NCI-H2107 (cell line): ENCODE results near the gene PROC.
"Not testable (repeated sequence)": the region's sequence is repeated elsewhere in the genome, so short reads cannot be mapped to it uniquely, and the experiment has no call there.

ENCODE experiments used
- DNase-seq: peaks from one replicate; lab custom pipeline; 2025; lab: John Stamatoyannopoulos, UW

Gene PROC

DNA sequence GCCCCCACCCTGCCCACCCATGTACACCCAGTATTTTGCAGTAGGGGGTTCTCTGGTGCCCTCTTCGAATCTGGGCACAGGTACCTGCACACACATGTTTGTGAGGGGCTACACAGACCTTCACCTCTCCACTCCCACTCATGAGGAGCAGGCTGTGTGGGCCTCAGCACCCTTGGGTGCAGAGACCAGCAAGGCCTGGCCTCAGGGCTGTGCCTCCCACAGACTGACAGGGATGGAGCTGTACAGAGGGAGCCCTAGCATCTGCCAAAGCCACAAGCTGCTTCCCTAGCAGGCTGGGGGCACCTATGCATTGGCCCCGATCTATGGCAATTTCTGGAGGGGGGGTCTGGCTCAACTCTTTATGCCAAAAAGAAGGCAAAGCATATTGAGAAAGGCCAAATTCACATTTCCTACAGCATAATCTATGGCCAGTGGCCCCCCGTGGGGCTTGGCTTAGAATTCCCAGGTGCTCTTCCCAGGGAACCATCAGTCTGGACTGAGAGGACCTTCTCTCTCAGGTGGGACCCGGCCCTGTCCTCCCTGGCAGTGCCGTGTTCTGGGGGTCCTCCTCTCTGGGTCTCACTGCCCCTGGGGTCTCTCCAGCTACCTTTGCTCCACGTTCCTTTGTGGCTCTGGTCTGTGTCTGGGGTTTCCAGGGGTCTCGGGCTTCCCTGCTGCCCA is 9.3 kb downstream of the PROC start:
- no peak for DNase-seq

DNA sequence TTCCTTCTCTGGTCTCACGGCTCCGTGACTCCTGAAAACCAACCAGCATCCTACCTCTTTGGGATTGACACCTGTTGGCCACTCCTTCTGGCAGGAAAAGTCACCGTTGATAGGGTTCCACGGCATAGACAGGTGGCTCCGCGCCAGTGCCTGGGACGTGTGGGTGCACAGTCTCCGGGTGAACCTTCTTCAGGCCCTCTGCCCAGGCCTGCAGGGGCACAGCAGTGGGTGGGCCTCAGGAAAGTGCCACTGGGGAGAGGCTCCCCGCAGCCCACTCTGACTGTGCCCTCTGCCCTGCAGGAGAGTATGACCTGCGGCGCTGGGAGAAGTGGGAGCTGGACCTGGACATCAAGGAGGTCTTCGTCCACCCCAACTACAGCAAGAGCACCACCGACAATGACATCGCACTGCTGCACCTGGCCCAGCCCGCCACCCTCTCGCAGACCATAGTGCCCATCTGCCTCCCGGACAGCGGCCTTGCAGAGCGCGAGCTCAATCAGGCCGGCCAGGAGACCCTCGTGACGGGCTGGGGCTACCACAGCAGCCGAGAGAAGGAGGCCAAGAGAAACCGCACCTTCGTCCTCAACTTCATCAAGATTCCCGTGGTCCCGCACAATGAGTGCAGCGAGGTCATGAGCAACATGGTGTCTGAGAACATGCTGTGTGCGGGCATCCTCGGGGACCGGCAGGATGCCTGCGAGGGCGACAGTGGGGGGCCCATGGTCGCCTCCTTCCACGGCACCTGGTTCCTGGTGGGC is 10.0 kb downstream of the PROC start:
- DNase-seq = no peak

DNA sequence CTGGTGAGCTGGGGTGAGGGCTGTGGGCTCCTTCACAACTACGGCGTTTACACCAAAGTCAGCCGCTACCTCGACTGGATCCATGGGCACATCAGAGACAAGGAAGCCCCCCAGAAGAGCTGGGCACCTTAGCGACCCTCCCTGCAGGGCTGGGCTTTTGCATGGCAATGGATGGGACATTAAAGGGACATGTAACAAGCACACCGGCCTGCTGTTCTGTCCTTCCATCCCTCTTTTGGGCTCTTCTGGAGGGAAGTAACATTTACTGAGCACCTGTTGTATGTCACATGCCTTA is 10.5 kb downstream of the PROC start:
- no peak for DNase-seq

DNA sequence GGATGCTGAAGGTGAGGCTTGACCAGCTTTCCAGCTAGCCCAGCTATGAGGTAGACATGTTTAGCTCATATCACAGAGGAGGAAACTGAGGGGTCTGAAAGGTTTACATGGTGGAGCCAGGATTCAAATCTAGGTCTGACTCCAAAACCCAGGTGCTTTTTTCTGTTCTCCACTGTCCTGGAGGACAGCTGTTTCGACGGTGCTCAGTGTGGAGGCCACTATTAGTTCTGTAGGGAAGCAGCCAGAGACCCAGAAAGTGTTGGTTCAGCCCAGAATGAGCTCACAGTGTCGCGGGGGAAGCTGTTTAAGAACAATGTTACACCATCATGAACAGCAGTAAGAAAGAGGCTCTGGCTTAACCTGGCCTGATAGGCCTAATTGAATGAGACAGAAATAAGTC is 11.1 kb downstream of the PROC start:
- no peak for DNase-seq

DNA sequence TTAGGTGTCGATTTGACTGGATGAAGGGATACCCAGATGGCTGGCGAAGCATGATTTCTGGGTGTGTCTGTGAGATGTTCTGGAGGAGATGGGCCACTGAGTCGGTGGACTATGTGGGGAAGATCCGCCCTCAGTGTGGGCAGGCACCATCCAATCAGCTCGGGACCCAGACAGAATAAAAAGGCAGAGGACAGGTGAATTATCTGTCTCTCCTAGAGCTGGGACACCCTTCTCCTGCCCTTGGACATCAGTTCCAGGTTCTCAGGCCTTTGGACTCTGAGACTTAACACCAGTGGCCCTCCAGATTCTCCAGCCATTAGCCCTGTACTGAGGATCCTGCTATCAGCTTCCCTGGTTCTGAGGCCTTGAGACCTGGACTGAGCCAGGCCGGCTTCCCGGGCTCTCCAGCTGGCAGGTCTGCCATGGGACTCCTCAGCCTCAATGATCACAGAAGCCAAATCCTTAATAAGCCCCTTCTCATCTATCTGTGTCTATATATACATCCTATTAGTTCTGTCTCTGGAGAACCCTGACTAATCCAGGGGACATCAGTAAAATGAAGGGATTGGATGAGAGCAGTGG is 11.7 kb downstream of the PROC start:
- no peak for DNase-seq

DNA sequence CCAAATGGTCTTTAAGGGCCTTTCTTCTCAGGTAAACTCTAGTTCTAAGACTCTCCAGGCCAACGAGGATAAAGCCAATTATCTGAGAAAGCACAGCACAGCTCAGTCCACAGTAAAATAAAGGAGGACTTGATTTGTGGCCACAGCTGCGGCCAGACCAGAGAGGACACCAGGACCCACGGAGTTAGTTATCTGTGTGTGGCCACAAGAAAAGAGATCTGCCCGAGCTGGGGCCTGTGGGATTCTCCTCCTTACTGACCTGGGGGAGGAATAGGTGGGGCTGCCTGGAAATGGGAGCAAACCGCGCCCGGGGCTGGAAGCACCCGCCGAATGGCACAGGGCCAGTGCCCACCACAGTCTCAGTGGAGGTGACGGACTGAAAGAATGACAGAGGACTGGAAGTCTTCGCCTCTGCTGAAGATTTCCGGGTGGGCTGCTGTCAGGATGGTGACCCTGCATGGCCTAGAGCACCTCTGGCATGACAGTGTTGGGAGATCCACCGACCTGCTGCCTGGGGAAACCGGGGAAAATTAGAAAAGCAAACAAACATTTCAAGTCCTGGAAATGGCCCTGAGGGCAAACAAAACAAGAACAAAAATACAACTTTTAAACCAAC is 13.3 kb downstream of the PROC start:
- DNase-seq = no peak

DNA sequence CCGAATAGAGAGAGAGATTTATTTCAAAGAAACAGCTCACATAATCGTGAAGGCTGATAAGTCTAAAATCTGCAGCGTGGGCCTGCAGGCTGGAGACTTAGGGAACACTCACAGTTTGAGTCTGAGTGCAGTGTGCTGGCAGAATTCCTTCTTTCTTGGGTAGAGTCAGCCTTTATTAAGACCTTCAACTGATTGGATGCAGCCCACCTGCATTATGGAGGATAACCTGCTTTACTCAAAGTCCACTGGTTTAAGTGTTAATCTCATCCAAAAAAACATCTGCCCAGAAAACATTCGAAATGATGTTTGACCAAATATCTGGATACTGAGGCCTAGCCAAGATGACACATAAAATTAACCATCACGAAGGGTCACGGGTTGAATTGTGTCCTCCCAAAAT is 16.3 kb downstream of the PROC start:
- DNase-seq = no peak

DNA sequence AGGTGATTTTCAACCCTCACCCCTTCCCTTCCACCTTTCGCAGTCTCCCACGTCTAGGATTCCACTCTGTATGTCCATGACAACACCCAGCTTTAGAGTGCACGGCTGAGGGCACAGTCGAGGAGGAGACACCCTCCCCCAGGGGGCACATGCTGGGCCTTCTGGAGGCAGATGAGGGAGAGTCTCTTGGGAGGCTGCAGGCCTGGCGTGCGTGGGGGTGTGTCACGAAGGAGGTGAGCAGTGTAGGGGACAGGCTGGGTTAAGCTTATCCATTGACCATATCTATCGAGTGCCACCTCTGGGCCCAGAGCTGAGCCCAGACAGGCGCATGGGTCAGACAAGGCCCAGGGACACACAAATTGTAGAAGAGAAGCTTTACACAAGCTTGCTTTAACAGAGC is 18.8 kb downstream of the PROC start:
- DNase-seq = no peak

DNA sequence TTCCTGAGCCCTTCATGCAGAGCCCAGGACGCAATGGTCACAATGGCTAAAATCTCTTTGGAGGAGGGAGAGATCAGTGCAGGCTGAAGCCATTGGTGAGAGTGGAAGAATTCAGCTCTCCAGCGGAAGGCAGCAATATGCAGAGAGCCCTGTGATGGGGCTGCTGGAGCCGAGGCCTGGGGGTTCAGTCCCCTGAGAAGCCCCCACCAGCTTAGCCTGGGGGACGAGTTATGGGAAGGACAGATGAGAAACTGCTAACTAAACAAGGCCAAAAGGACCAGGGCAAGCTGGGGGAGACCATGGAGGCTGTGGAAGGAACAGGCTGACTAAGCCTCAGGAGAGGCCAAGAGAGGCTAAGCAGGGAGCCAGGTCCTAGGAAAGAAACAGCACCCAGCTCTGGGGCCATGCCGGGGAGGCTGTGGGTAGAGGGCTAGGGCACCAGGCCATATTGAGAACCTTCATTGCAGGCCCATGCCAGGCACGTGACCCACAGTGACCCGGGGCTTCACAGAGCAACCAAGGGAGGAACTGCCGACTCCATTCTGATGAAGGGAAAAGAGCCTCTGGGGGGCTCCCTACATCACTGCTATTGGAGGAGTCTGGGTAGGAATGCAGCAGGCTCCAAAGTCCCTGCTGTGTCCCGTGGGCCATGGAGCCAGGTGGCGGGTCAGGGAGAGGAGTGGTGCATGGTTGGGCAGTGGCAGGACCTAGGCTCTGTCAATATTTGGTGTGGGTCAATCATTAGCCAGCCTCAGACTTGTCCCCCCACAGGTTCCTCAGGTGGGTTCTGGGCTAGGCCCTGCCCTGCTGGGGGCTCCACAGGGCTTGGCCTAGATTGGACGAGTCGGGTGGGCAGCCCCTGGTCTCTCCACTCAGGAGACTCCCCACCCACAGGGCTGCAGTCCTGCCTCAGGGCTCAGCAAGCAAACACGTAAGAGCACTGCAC is 19.8 kb downstream of the PROC start:
- DNase-seq = no peak

DNA sequence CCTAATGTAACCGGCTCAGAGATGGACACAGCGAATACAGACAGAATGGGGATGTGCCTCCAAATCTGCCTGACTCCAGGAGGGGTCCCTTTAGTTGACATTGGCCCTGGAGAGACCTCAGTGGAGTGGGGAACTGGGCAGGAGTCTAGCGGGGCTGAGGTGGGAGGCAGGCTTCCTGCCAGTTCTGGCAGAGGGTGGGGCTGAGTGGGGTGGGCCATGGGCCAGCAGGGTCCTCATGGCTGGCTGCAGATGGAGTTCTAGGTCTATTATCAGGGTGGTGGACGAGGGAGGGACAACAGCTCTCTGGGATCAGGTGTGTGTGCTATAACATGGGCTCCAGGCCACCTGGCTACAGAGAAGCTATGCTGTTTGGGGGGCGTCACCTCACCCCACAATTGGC is 21.1 kb downstream of the PROC start:
- DNase-seq = no peak

DNA sequence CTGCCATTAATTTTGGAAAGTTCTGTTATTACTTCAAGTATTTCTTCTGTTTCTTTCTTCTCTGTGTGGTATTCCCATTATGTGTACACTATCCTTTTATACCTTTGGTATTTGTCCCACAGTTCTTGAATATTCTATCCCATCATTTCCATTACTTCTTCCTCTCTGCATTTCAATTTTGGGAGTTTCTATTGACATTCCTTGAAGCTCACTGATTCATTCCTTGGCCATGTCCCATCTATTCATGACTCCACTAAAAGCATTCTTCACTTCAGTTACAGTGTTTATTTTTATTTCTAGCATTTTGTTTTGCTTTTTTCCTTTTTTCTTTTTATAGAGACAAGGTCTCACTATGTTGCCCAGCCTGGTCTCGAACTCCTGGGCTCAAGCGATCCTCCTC is 30.3 kb downstream of the PROC start:
- DNase-seq = no peak

DNA sequence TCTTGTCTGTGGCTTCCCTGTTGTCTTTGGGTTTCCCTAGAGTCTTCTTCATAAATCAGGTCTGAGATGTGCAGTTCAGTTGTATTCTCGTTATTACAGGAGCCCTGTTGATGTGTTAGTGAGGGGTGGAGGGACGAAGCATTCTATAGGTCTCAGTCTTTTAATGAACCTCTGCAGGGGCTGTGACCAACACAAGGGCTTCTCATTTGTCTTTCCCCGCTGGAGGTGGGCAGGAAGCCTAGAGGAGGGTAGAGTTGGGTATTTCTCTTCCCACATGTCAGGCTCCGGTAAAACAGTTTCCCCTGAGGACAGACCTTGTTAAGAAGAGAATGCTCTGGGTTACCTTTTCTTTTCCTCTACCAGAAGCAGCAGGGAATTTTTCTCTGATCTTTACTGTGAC is 31.2 kb downstream of the PROC start:
- DNase-seq = no peak

DNA sequence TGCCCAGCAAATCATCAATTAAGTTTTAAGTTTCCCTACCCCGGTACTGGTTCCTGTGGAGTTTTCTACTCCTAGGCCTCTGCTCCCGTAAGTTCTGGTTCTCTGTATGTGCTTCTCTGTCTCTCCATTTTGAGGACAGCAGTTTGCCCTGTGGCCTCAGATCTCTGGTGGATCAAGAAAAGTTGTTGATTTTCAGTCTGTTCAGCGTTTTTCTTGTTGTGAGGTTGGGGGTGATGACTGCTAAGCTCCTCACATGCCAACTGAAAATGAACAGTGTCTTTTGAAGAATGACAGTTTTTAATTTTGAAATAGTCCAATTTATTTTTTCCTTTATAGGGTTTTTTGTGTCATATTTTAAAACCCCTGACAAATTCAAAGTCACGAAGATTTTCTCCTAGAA is 31.7 kb downstream of the PROC start:
- DNase-seq = no peak

DNA sequence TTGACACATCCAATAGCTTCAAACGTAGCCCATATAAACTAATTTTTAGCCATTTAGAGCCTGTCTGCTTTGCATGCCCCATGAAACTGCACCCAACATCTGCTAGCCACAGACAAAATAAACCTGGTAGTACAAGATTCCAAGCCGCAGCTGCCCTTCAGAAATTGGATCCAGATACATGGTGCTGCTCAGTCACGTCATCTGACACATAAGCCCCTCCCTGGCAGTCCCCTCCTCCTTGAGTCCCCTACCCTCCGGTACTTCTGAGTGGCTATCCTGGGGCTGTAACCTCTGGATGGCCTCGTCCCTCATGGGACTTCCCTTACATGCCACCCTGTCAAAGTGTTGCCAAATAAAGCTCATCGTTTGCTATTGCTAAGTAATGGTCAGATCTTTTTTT is 33.8 kb downstream of the PROC start:
- DNase-seq = no peak

DNA sequence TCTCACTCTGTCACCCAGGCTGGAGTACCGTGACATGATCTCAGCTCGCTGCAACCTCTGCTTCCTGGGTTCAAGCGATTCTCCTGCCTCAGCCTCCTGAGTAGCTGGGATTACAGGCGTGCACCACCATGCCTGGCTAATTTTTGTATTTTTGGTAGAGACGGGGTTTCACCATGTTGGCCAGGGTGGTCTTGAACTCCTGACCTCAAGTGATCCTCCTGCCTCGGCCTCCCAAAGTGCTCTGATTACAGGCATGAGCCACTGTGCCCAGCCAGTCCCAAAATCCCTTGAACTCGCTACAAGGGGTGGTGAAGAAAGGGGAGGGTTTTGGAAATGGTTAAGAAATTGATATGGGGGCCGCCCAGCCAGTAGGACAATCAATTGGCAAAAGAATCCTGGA is 34.2 kb downstream of the PROC start:
- not testable (repeated sequence) for DNase-seq

DNA sequence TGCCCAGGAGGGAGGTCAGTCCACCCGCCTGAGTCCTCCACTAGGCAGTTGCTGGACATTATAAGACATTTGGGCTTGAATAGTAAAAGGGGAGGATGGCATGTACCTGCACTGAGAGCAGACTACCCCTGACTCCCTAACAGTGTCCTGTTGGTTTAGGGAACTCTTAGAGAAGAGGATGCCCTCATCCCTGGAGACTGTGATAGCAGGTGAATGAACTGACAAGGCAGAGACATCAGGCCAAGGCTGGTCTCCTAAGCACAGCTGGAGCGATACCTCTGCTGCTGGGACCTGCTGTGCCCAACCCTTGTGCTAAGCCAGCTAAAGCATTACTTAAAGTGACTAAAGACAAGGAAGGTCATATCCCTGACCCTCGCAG is 34.8 kb downstream of the PROC start:
- DNase-seq = no peak

DNA sequence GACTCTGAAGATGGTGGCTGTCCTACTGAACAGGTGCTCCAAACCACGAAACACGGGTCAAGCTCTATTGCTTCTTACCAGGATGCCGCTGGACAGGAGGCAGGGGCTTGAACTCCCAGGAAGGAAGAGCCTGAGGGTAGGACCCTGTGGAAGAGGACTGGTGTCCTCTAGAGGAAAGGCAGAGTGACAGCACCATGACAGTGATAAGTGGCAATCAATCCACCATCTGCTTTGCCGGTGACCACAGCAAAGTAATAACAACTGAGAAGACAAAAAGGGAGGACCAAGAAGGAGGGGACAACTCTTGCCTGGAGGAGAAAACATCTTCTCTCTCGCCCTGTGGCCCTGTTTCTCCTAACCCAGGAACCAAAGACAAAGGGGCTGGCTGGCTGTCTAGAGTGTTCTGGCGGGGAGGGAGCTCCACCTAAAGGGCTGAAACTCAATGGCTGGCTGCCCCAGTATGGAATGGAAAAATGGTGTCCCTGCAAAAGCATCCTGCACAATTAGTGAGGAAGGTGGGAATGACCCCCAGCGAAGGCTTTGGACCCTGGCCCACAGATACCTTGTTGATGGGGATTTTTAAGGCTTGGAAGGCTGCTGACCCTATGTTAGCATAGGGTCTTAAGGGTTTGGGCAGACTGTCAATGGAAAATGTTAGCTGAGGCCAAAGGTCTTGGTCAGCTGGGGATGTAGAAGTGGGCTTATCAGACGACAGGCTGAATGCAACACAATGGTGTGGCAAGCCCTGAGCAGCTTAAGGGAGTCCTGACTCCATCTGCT is 35.4 kb downstream of the PROC start:
- DNase-seq = no peak

DNA sequence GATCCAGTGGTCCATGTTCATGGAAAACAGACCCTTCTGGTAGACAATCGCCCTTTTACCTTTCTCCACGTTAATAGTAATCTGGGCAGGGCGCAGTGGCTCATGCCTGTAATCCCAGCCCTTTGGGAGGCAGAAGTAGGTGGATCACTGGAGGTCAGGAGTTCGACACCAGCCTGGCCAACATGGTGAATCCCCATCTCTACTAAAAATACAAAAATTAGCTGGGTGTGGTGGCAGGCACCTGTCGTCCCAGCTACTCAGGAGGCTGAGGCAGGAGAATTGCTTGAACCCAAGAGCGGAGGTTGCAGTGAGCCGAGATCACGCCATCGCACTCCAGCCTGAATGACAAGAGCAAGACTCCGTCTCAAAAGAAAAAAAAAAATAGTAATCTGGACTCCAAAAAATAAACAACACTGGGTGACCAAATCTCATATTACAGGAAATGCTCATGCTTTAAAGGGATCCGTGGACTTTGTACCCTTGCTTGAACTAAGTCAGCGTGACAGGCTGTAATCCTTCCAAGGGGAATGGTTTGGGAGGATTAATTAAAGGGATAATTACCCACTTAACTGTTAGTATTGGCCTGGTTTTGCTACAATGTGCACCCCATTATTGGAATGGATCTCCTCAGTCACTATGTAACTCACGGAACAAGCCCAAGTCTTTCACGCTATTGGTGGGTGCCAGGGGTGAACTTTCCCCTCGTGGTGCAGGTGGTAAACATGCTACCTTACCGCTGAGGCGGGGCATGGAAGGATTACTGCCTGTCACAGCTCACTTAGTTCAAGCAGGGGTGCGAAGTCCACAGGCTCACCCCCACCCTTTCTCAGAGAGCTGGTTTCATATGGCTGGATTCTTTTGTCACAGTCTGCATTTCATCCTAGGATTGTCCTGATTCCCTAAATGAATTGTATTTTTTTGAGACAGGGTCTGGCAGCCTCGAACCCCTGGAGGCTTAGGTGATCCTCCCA is 36.7 kb downstream of the PROC start:
- DNase-seq = no peak

DNA sequence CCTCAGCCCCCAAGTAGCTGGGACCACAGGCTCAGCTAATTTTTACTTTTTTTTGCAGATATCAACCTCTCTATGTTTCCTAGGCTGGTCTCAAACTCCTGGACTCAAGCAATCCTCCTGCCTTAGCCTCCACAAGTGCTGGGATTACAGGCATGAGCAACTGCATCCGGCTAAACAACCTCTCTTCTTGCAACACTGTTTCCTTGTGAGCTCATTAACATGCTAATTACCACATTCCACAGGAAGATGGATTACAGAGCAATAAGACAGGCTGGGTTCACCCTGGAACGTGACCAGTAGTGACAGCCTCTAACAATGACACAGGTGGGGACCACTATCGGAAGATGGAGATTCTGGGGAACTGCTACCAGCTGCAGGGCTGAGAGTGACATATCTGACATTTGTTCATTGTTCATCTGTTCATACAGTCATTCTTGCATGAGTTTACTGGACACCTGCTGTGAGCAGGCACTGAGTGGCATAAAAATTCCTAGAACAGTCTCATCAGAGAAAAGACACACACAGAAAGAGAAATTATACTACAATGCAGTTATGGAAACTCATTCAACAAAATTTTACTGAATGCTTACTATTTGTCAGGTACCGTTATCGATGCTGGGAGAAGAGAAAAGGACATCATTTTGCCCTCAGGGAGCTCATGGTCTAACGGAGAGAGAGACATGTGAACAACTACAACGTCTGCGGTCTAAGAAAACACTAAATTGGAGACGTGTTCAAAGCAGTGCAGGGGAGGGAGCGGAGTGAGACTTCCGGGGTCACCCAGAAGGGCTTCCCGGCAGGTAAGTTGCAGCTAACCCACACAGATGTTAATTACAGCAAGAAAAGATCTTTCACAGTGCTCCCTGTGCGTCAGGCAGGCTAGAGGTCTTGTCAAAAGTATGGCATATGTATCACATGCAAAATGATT is 37.6 kb downstream of the PROC start:
- DNase-seq = no peak
